HL-60 (cell line): ENCODE measurements around the gene METTL9.

Experiments
- DNase-seq, 2 experiments: peaks; one replicate each; pipeline ENCODE4 v3.0.0-alpha.2; 2010 to 2020; ENCODE audit warnings: low read depth in 1 of 2, low spot score in 1 of 2
- H3K27ac ChIP-seq: fragments of 250-450 bp; sonication (Bioruptor Pico); replicated peaks from 2 replicates; pipeline ENCODE4 v1.5.1; 2020; ENCODE audit warnings: mild to moderate bottlenecking, moderate library complexity
- H3K27me3 ChIP-seq: fragments of 250-450 bp; sonication (Bioruptor Pico); 2 replicates; pipeline ENCODE4 v1.5.1; 2021; ENCODE audit warnings: mild to moderate bottlenecking, moderate library complexity; ENCODE audit not compliant: insufficient read depth, poor library complexity, severe bottlenecking
- H3K4me3 ChIP-seq: replicated peaks from 2 replicates; pipeline ENCODE4 v1.5.1; 2011; ENCODE audit warnings: mild to moderate bottlenecking, control low read depth, low read length; ENCODE audit not compliant: insufficient read depth
- CTCF ChIP-seq: IDR thresholded peaks from one replicate; pipeline ENCODE4 v1.5.1; 2011; ENCODE audit warnings: low read length, control low read depth, inconsistent platforms; ENCODE audit not compliant: insufficient read depth
- GABPA ChIP-seq: IDR thresholded peaks from 2 replicates; pipeline ENCODE4 v1.6.1; 2012; ENCODE audit warnings: low read depth
- POLR2AphosphoS5 ChIP-seq: IDR thresholded peaks from 2 replicates; pipeline ENCODE4 v1.6.1; 2012; ENCODE audit warnings: low read depth
- REST ChIP-seq: IDR thresholded peaks from 2 replicates; pipeline ENCODE4 v1.6.1; 2012; ENCODE audit warnings: low read depth; ENCODE audit not compliant: insufficient replicate concordance
- SPI1 ChIP-seq: IDR thresholded peaks from 2 replicates; pipeline ENCODE4 v1.6.1; 2012; ENCODE audit warnings: low read depth, mild to moderate bottlenecking, borderline replicate concordance

Gene METTL9

GRCh38 chr16:21614896-21615295 lies 15.5 kb downstream of the METTL9 start:
- no peak for DNase-seq
- Histone ChIP-seq H3K4me3 (no peak overlapping the region), H3K27me3 (no peaks in the 10 kb centered on the region), H3K27ac (no peak overlapping the region)
- TF ChIP-seq CTCF (no peak), POLR2AphosphoS5 (no peak), GABPA (no peak), SPI1 (no peak), REST (no peak)

DNA sequence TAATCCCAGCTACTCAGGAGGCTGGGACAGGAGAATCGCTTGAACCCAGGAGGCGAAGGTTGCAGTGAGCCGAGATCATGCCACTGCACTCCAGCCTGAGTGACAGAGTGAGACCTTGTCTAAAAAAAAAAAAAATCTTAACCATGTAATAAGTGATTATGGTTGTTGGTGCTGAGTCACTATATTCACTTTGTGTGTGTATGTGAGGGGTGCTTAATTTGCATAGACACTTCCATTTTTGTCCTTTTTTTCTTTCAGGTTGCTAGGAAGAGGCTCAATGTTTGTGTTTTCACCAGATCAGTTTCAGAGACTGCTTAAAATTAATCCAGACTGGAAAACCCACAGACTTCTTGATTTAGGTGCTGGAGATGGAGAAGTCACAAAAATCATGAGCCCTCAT lies 18.2 kb downstream of the METTL9 start:
- Histone ChIP-seq H3K27me3 (no peaks in the 10 kb centered on the region), H3K27ac (no peak overlapping the region), H3K4me3 (no peak overlapping the region)
- TF ChIP-seq REST (no peak), GABPA (no peak), POLR2AphosphoS5 (no peak), CTCF (no peak), SPI1 (no peak)
- DNase-seq: no peak

DNA sequence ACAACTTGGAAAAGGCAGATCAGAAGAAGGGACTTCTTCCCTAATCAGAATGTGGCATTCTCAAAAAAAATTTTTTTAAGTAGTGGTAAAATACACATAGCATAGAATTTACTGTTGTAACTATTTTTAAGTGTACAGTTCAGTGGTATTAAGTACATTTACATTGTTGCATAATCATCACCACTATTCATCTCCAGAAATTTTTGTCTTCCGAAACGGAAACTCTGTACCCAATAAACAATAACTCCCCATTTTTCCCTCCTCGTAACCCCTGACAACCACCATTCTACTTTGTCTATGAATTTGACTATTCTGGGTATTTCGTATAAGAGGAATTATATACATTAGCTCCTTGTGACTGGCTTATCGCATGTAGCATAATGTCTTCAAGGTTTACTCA lies 18.9 kb downstream of the METTL9 start:
- Histone ChIP-seq H3K4me3 (no peak overlapping the region), H3K27ac (no peak overlapping the region), H3K27me3 (no peaks in the 10 kb centered on the region)
- no peak for TF ChIP-seq CTCF
- no peak for TF ChIP-seq GABPA
- no peak for TF ChIP-seq REST
- TF ChIP-seq SPI1: no peak
- TF ChIP-seq POLR2AphosphoS5: no peak
- no peak for DNase-seq
